Fibroblast of peridontal ligament (primary cell): ENCODE results near the gene KCNMA1.
A peak's percentile ranks its signal among the peaks of the same experiment; 100 is the strongest.
"Not testable (repeated sequence)": the region's sequence is repeated elsewhere in the genome, so short reads cannot be mapped to it uniquely, and the experiment has no call there.

ENCODE experiments used
- DNase-seq: peaks from one replicate; pipeline ENCODE4 v3.0.0-alpha.2; 2010; ENCODE audit errors: extremely low read depth

The KCNMA1 gene

GRCh38 chr10:77584938-77585337 lies 52.7 kb downstream of the KCNMA1 start:
- DNase-seq: no peak

GRCh38 chr10:77583527-77583926 lies 54.1 kb downstream of the KCNMA1 start:
- DNase-seq: no peak

GRCh38 chr10:77582710-77583115 lies 54.9 kb downstream of the KCNMA1 start:
- DNase-seq: peak; percentile 58

GRCh38 chr10:77581738-77582137 lies 55.9 kb downstream of the KCNMA1 start:
- no peak for DNase-seq

- no peak for DNase-seq
Measured at GRCh38 chr10:77580482-77580881, 57.1 kb downstream of the KCNMA1 start.

- DNase-seq: peak; percentile 41
Measured at GRCh38 chr10:77578583-77579227, 58.9 kb downstream of the KCNMA1 start.

- DNase-seq: no peak
Measured at GRCh38 chr10:77577666-77578229, 59.9 kb downstream of the KCNMA1 start.

- no peak for DNase-seq
Measured at GRCh38 chr10:77576444-77577032, 61.1 kb downstream of the KCNMA1 start.

GRCh38 chr10:77576007-77576367 lies 61.6 kb downstream of the KCNMA1 start:
- no peak for DNase-seq

GRCh38 chr10:77575271-77576006 lies 62.2 kb downstream of the KCNMA1 start:
- DNase-seq: no peak

- no peak for DNase-seq
Measured at GRCh38 chr10:77574438-77574837, 63.2 kb downstream of the KCNMA1 start.

GRCh38 chr10:77572520-77572919 lies 65.1 kb downstream of the KCNMA1 start:
- not testable (repeated sequence) for DNase-seq

GRCh38 chr10:77571490-77571889 lies 66.1 kb downstream of the KCNMA1 start:
- no peak for DNase-seq

- DNase-seq: no peak
Measured at GRCh38 chr10:77566914-77567566, 70.6 kb downstream of the KCNMA1 start.

- no peak for DNase-seq
Measured at GRCh38 chr10:77566236-77566635, 71.4 kb downstream of the KCNMA1 start.

GRCh38 chr10:77565590-77566023 lies 72.0 kb downstream of the KCNMA1 start:
- DNase-seq: no peak

- peak; percentile 71 for DNase-seq
Measured at GRCh38 chr10:77564731-77565589, 72.6 kb downstream of the KCNMA1 start.

- DNase-seq: no peak
Measured at GRCh38 chr10:77563638-77564270, 73.9 kb downstream of the KCNMA1 start.

GRCh38 chr10:77562742-77563141 lies 74.9 kb downstream of the KCNMA1 start:
- DNase-seq: peak; percentile 42

- no peak for DNase-seq
Measured at GRCh38 chr10:77561991-77562390, 75.6 kb downstream of the KCNMA1 start.

- no peak for DNase-seq
Measured at GRCh38 chr10:77560471-77560870, 77.1 kb downstream of the KCNMA1 start.
